ENCODE measurements around the gene FLT1. TPM values are rescaled to one million over a fixed set of nuclear protein-coding genes. Genes with fewer than 3 reads are reported as not detected.

Gene FLT1
- polyA plus RNA-seq, 4 donors = 0.45 to 8.8 (median 3.0) TPM

- Histone ChIP-seq H3K36me3 (ENCODE audit: control insufficient read depth in 3 of 3, insufficient read depth in 2 of 3, low read depth in 1 of 3, low read length in 3 of 3) (peaks cover 2 to 15% (median 12%) of the 10 kb centered on the region in 3 donors), H3K4me1 (ENCODE audit: control insufficient read depth in 3 of 3, insufficient read depth in 2 of 3, low read depth in 1 of 3, low read length in 2 of 3) (no peaks in the 10 kb centered on the region), H3K27me3 (ENCODE audit: control insufficient read depth in 3 of 3, insufficient read depth in 3 of 3, low read length in 3 of 3) (no peaks in the 10 kb centered on the region), H3K4me3 (ENCODE audit: low read depth in 1 of 3, low read length in 3 of 3) (no peak overlapping the region), H3K27ac (ENCODE audit: low read depth in 1 of 3, low read length in 2 of 3) (no peak overlapping the region), H3K9me3 (ENCODE audit: control insufficient read depth in 2 of 2, insufficient read depth in 1 of 2, low read depth in 1 of 2, low read length in 1 of 2) (no peaks in the 10 kb centered on the region)
- no peak for DNase-seq
- no peak for FAIRE-seq
- 69 to 95% (median 89%) methylated on average over 1 of the region's 1 CpG for WGBS, 3 donors
Measured at GRCh38 chr13:28286263-28286662, 208.7 kb downstream of the FLT1 start.

GRCh38 chr13:28283600-28283999 lies 211.3 kb downstream of the FLT1 start:
- Histone ChIP-seq H3K27me3 (ENCODE audit: control insufficient read depth in 3 of 3, insufficient read depth in 3 of 3, low read length in 3 of 3) (no peaks in the 10 kb centered on the region), H3K27ac (ENCODE audit: low read depth in 1 of 3, low read length in 2 of 3) (no peak overlapping the region), H3K9me3 (ENCODE audit: control insufficient read depth in 2 of 2, insufficient read depth in 1 of 2, low read depth in 1 of 2, low read length in 1 of 2) (no peaks in the 10 kb centered on the region), H3K4me3 (ENCODE audit: low read depth in 1 of 3, low read length in 3 of 3) (no peak overlapping the region), H3K4me1 (ENCODE audit: control insufficient read depth in 3 of 3, insufficient read depth in 2 of 3, low read depth in 1 of 3, low read length in 2 of 3) (no peaks in the 10 kb centered on the region), H3K36me3 (ENCODE audit: control insufficient read depth in 3 of 3, insufficient read depth in 2 of 3, low read depth in 1 of 3, low read length in 3 of 3) (peaks cover 2 to 17% (median 10%) of the 10 kb centered on the region in 3 donors)
- 99 to 100% (median 99%) methylated on average over 3 of the region's 3 CpGs for WGBS, 3 donors
- DNase-seq = no peak
- FAIRE-seq = no peak

- FAIRE-seq = no peak
- no peak overlapping the region for H3K27ac ChIP-seq (ENCODE audit: low read depth in 1 of 3, low read length in 2 of 3)
- H3K4me1 ChIP-seq (ENCODE audit: control insufficient read depth in 3 of 3, insufficient read depth in 2 of 3, low read depth in 1 of 3, low read length in 2 of 3) = no peaks in the 10 kb centered on the region
- H3K4me3 ChIP-seq (ENCODE audit: low read depth in 1 of 3, low read length in 3 of 3) = no peak overlapping the region
- no peak for DNase-seq
- H3K36me3 ChIP-seq (ENCODE audit: control insufficient read depth in 3 of 3, insufficient read depth in 2 of 3, low read depth in 1 of 3, low read length in 3 of 3) = peaks cover 0 to 13% (median 9%) of the 10 kb centered on the region in 3 donors
- H3K27me3 ChIP-seq (ENCODE audit: control insufficient read depth in 3 of 3, insufficient read depth in 3 of 3, low read length in 3 of 3) = no peaks in the 10 kb centered on the region
- no peaks in the 10 kb centered on the region for H3K9me3 ChIP-seq (ENCODE audit: control insufficient read depth in 2 of 2, insufficient read depth in 1 of 2, low read depth in 1 of 2, low read length in 1 of 2)
- WGBS, 3 donors = 84 to 90% (median 87%) methylated on average over 5 of the region's 5 CpGs
Measured at GRCh38 chr13:28282451-28282850, 212.5 kb downstream of the FLT1 start.

GRCh38 chr13:28273919-28274318 lies 221.0 kb downstream of the FLT1 start:
- H3K36me3 ChIP-seq (ENCODE audit: control insufficient read depth in 3 of 3, insufficient read depth in 2 of 3, low read depth in 1 of 3, low read length in 3 of 3) = peaks cover 4 to 14% (median 11%) of the 10 kb centered on the region in 3 donors
- no peaks in the 10 kb centered on the region for H3K9me3 ChIP-seq (ENCODE audit: control insufficient read depth in 2 of 2, insufficient read depth in 1 of 2, low read depth in 1 of 2, low read length in 1 of 2)
- no peak overlapping the region for H3K27ac ChIP-seq (ENCODE audit: low read depth in 1 of 3, low read length in 2 of 3)
- FAIRE-seq = no peak
- no peaks in the 10 kb centered on the region for H3K4me1 ChIP-seq (ENCODE audit: control insufficient read depth in 3 of 3, insufficient read depth in 2 of 3, low read depth in 1 of 3, low read length in 2 of 3)
- WGBS, 3 donors = 77 to 86% (median 84%) methylated on average over 3 of the region's 3 CpGs
- H3K4me3 ChIP-seq (ENCODE audit: low read depth in 1 of 3, low read length in 3 of 3) = no peak overlapping the region
- no peak for DNase-seq
- no peaks in the 10 kb centered on the region for H3K27me3 ChIP-seq (ENCODE audit: control insufficient read depth in 3 of 3, insufficient read depth in 3 of 3, low read length in 3 of 3)

- Histone ChIP-seq H3K9me3 (ENCODE audit: control insufficient read depth in 2 of 2, insufficient read depth in 1 of 2, low read depth in 1 of 2, low read length in 1 of 2) (no peaks in the 10 kb centered on the region), H3K27ac (ENCODE audit: low read depth in 1 of 3, low read length in 2 of 3) (no peak overlapping the region), H3K4me1 (ENCODE audit: control insufficient read depth in 3 of 3, insufficient read depth in 2 of 3, low read depth in 1 of 3, low read length in 2 of 3) (no peaks in the 10 kb centered on the region), H3K27me3 (ENCODE audit: control insufficient read depth in 3 of 3, insufficient read depth in 3 of 3, low read length in 3 of 3) (no peaks in the 10 kb centered on the region), H3K4me3 (ENCODE audit: low read depth in 1 of 3, low read length in 3 of 3) (no peak overlapping the region), H3K36me3 (ENCODE audit: control insufficient read depth in 3 of 3, insufficient read depth in 2 of 3, low read depth in 1 of 3, low read length in 3 of 3) (peaks cover 4 to 17% (median 14%) of the 10 kb centered on the region in 3 donors)
- FAIRE-seq = no peak
- no peak for DNase-seq
- 92 to 95% (median 93%) methylated on average over 2 of the region's 2 CpGs for WGBS, 3 donors
Measured at GRCh38 chr13:28271056-28271840, 223.7 kb downstream of the FLT1 start.

GRCh38 chr13:28268800-28269223 lies 226.1 kb downstream of the FLT1 start:
- H3K36me3 ChIP-seq (ENCODE audit: control insufficient read depth in 3 of 3, insufficient read depth in 2 of 3, low read depth in 1 of 3, low read length in 3 of 3) = peaks cover 4 to 16% (median 15%) of the 10 kb centered on the region in 3 donors
- no peak overlapping the region for H3K27ac ChIP-seq (ENCODE audit: low read depth in 1 of 3, low read length in 2 of 3)
- H3K27me3 ChIP-seq (ENCODE audit: control insufficient read depth in 3 of 3, insufficient read depth in 3 of 3, low read length in 3 of 3) = no peaks in the 10 kb centered on the region
- no peak overlapping the region for H3K4me3 ChIP-seq (ENCODE audit: low read depth in 1 of 3, low read length in 3 of 3)
- DNase-seq (no peak), FAIRE-seq (peak; percentile 53)
- H3K4me1 ChIP-seq (ENCODE audit: control insufficient read depth in 3 of 3, insufficient read depth in 2 of 3, low read depth in 1 of 3, low read length in 2 of 3) = no peaks in the 10 kb centered on the region
- no peaks in the 10 kb centered on the region for H3K9me3 ChIP-seq (ENCODE audit: control insufficient read depth in 2 of 2, insufficient read depth in 1 of 2, low read depth in 1 of 2, low read length in 1 of 2)

GRCh38 chr13:28267497-28267896 lies 227.4 kb downstream of the FLT1 start:
- H3K4me1 ChIP-seq (ENCODE audit: control insufficient read depth in 3 of 3, insufficient read depth in 2 of 3, low read depth in 1 of 3, low read length in 2 of 3) = no peaks in the 10 kb centered on the region
- H3K9me3 ChIP-seq (ENCODE audit: control insufficient read depth in 2 of 2, insufficient read depth in 1 of 2, low read depth in 1 of 2, low read length in 1 of 2) = no peaks in the 10 kb centered on the region
- no peaks in the 10 kb centered on the region for H3K27me3 ChIP-seq (ENCODE audit: control insufficient read depth in 3 of 3, insufficient read depth in 3 of 3, low read length in 3 of 3)
- no peak overlapping the region for H3K4me3 ChIP-seq (ENCODE audit: low read depth in 1 of 3, low read length in 3 of 3)
- H3K36me3 ChIP-seq (ENCODE audit: control insufficient read depth in 3 of 3, insufficient read depth in 2 of 3, low read depth in 1 of 3, low read length in 3 of 3) = peaks cover 4 to 15% (median 14%) of the 10 kb centered on the region in 3 donors
- DNase-seq (no peak), FAIRE-seq (no peak)
- no peak overlapping the region for H3K27ac ChIP-seq (ENCODE audit: low read depth in 1 of 3, low read length in 2 of 3)
- WGBS, 3 donors = 91 to 96% (median 94%) methylated on average over 4 of the region's 4 CpGs

GRCh38 chr13:28258417-28258816 lies 236.5 kb downstream of the FLT1 start:
- Histone ChIP-seq H3K36me3 (ENCODE audit: control insufficient read depth in 3 of 3, insufficient read depth in 2 of 3, low read depth in 1 of 3, low read length in 3 of 3) (peaks cover 0 to 24% (median 13%) of the 10 kb centered on the region in 3 donors), H3K9me3 (ENCODE audit: control insufficient read depth in 2 of 2, insufficient read depth in 1 of 2, low read depth in 1 of 2, low read length in 1 of 2) (no peaks in the 10 kb centered on the region), H3K4me3 (ENCODE audit: low read depth in 1 of 3, low read length in 3 of 3) (no peak overlapping the region), H3K4me1 (ENCODE audit: control insufficient read depth in 3 of 3, insufficient read depth in 2 of 3, low read depth in 1 of 3, low read length in 2 of 3) (no peaks in the 10 kb centered on the region), H3K27me3 (ENCODE audit: control insufficient read depth in 3 of 3, insufficient read depth in 3 of 3, low read length in 3 of 3) (no peaks in the 10 kb centered on the region), H3K27ac (ENCODE audit: low read depth in 1 of 3, low read length in 2 of 3) (no peak overlapping the region)
- no peak for FAIRE-seq
- no peak for DNase-seq
- 79 to 91% (median 84%) methylated on average over 3 of the region's 3 CpGs for WGBS, 3 donors

- no peak overlapping the region for H3K4me3 ChIP-seq (ENCODE audit: low read depth in 1 of 3, low read length in 3 of 3)
- no peak overlapping the region for H3K27ac ChIP-seq (ENCODE audit: low read depth in 1 of 3, low read length in 2 of 3)
- no peaks in the 10 kb centered on the region for H3K27me3 ChIP-seq (ENCODE audit: control insufficient read depth in 3 of 3, insufficient read depth in 3 of 3, low read length in 3 of 3)
- FAIRE-seq = no peak
- no peaks in the 10 kb centered on the region for H3K4me1 ChIP-seq (ENCODE audit: control insufficient read depth in 3 of 3, insufficient read depth in 2 of 3, low read depth in 1 of 3, low read length in 2 of 3)
- H3K9me3 ChIP-seq (ENCODE audit: control insufficient read depth in 2 of 2, insufficient read depth in 1 of 2, low read depth in 1 of 2, low read length in 1 of 2) = no peaks in the 10 kb centered on the region
- DNase-seq = no peak
- WGBS, 3 donors = 98 to 99% (median 99%) methylated on average over 4 of the region's 4 CpGs
- peaks cover 0 to 22% (median 13%) of the 10 kb centered on the region in 3 donors for H3K36me3 ChIP-seq (ENCODE audit: control insufficient read depth in 3 of 3, insufficient read depth in 2 of 3, low read depth in 1 of 3, low read length in 3 of 3)
Measured at GRCh38 chr13:28257305-28257704, 237.6 kb downstream of the FLT1 start.

Data from small intestine (tissue), 7 donors.